GM18867 (cell line): ENCODE results near the gene ACE.

ENCODE experiments used
- ATAC-seq: cut with Tn5 transposase; IDR thresholded peaks from one replicate; pipeline ENCODE4 v1.9.1; 2021; ENCODE audit warnings: mild to moderate bottlenecking, moderate library complexity; ENCODE audit not compliant: unreplicated experiment

The ACE gene

GRCh38 chr17:63490329-63490728 is 13.5 kb downstream of the ACE start:
- no peak for ATAC-seq

- no peak for ATAC-seq
These were observed 14.1 kb downstream of the ACE start for GRCh38 chr17:63490858-63491400.

GRCh38 chr17:63491413-63491812 is 14.6 kb downstream of the ACE start:
- no peak for ATAC-seq

- no peak for ATAC-seq
These were observed 15.2 kb downstream of the ACE start for GRCh38 chr17:63491977-63492618.

DNA sequence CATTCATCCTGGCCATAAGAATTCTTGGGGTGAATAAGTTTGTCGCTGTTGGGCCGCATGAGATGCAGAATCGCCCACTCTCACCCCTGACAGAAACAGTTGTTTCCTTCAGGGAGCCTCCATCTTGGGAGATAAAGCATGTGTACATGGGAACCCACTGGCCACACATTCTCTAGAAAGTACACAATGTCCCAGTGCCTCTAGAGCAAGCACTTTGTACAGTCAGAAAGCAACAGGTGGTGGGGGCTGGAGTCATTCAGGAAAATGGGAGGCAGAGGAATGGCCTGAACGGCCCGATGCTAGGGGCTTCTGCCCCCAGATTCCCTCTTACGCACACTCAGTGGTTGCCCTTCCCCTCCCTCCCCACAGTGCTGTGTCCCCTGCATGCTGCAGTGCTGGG is 16.1 kb downstream of the ACE start:
- ATAC-seq, result no peak

- ATAC-seq, result no peak
These were observed 16.6 kb downstream of the ACE start for GRCh38 chr17:63493411-63493810.

GRCh38 chr17:63494300-63494928 is 17.6 kb downstream of the ACE start:
- no peak for ATAC-seq

DNA sequence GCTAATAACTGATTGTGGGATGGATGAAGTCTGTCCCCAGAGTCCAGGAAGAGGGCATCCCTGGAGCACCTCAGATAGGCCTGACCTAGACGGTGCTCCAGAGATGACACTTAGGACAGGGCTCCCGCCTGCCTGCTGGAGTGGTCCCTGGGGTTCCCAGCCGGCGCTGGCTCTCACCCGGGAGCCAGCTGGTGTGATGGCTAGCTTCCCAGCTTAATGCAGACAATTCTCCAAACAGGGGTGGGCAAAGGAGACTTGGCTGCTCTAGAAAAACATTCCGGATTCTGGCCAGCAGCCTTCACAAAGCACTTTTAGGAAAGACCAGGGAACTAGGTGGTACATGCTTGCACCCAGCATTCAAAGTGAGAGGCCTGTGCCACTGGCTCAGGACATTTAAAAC is 18.6 kb downstream of the ACE start:
- ATAC-seq, result no peak

DNA sequence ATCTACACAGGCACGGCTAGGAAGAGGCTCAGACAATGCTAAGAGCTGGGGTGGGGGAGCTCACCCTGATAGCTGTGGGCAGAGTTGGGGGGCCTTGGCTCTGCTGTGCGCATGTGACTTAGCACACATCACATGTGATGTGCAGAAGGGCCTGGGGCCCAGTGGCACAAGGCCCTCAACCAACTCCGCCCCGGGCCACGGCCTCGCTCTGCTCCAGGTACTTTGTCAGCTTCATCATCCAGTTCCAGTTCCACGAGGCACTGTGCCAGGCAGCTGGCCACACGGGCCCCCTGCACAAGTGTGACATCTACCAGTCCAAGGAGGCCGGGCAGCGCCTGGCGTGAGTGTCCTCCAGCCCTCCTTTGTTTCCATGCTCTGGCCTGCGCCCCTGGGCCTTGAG is 19.3 kb downstream of the ACE start:
- no peak for ATAC-seq

- ATAC-seq, result no peak
These were observed 20.0 kb downstream of the ACE start for GRCh38 chr17:63496663-63497400.

- ATAC-seq, result no peak
These were observed 21.0 kb downstream of the ACE start for GRCh38 chr17:63497708-63498483.

DNA sequence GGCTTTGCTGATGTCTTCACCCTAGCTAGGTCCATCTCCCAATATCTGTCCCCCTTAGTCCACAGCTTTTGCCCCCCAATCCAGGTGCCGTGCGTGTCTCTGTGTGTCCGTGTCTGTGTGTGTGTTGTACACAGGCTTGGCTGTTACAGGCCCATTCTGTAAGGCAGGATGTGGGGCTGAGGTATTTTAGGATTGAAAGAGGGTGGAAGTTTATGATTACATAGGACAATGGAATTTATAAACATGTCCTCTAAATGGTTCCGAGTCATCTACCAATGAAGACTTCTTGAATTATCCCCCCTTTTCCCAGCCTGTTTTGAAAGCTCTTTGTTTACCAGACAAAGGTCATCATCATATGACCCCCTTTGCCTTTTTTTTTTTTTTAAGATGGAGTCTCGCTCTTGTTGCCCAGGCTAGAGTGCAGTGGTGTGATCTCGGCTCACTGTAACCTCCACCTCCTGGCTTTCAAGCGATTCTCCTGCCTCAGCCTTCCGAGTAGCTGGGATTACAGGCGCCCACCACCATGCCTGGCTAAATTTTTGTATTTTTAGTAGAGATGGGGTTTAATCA is 21.9 kb downstream of the ACE start:
- ATAC-seq, result no peak

GRCh38 chr17:63500543-63501390 is 23.9 kb downstream of the ACE start:
- no peak for ATAC-seq

GRCh38 chr17:63503341-63503705 is 26.5 kb downstream of the ACE start:
- ATAC-seq, result no peak

DNA sequence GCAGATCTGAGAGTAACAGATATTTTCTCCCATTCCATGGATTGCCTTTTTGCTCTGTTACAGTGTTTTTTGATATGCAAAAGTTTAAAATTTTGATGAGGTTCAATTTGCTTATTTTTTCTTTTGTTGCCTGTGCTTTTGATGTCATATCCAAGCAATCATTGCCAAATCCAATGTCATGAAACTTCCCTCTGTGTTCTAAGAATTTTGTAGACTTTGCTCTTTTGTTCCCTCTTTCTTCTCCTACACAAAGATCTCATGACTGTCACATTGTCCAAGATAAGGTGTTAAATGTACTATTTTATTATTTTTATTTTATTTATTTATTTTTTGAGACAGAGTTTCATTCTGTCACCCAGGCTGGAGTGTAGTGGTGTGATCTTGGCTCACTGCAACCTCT is 27.4 kb downstream of the ACE start:
- ATAC-seq, result no peak

GRCh38 chr17:63505341-63505740 is 28.5 kb downstream of the ACE start:
- ATAC-seq, result no peak

DNA sequence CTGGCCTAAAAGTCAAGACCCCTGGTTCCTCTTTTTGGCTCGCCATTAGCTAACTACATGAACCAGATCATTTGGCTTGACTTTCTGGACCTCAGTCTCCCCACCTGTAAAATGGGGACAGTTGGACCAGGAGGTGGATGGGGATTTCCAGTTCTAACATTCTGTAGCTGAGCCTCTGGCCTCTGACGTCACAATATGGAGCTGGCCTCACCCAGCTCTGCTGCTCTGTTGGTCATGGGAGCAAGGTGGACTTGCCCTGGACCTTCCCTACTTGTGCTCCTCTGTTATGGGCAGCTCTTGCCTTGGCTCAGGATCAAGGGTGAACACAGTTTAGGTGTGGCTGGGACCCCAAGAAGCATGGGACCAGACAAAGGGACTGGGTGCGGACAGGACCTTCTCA is 29.8 kb downstream of the ACE start:
- no peak for ATAC-seq

- ATAC-seq, result no peak
These were observed 34.5 kb downstream of the ACE start for GRCh38 chr17:63511331-63511730.

GRCh38 chr17:63512388-63512787 is 35.5 kb downstream of the ACE start:
- ATAC-seq, result no peak
